A673 (cell line): ENCODE data around the gene FAM120A.

ENCODE experiments used
- CTCF ChIP-seq: fragments of 300-800, 200-600 bp; sonication (generic); conservative IDR thresholded peaks from 2 replicates; pipeline ENCODE4 v1.5.1; 2017; ENCODE audit warnings: low read depth, mild to moderate bottlenecking, antibody characterized with exemption, low read length, moderate library complexity, mixed read lengths
- EZH2 ChIP-seq: fragments of 200-600 bp; sonication (generic); IDR thresholded peaks from 2 replicates; pipeline ENCODE4 v1.6.1; 2017; ENCODE audit warnings: borderline replicate concordance, low read depth, mild to moderate bottlenecking, mixed read lengths, antibody characterized with exemption, low read length; ENCODE audit not compliant: poor library complexity, severe bottlenecking

- TF ChIP-seq EZH2 = no peak
- no peak for TF ChIP-seq CTCF
These were observed 17.4 kb downstream of the FAM120A start for GRCh38 chr9:93468763-93469456.
